ENCODE data around the gene ALDH1L2.

GRCh38 chr12:105067511-105068031 is 16.7 kb downstream of the ALDH1L2 start:
- TF ChIP-seq REST (IDR thresholded peaks at IDR 0.05): no peak
- no peak for TF ChIP-seq CTCF (IDR thresholded peaks at IDR 0.05)
- no peak for TF ChIP-seq EP300 (IDR thresholded peaks at IDR 0.05)
- TF ChIP-seq HDAC2 (IDR thresholded peaks at IDR 0.05): no peak
- no peak for TF ChIP-seq CHD2 (IDR thresholded peaks at IDR 0.05; ENCODE audit: low read length, partially characterized antibody)
